ENCODE measurements around the gene IL17RC. TPM values are rescaled to one million over a fixed set of nuclear protein-coding genes. Genes with fewer than 3 reads are reported as not detected.

Gene IL17RC
- total and polyA plus RNA-seq, 2 of the 4 experiments (the other 2 are of a cell fraction) = 20.8 to 28.3 TPM

DNA sequence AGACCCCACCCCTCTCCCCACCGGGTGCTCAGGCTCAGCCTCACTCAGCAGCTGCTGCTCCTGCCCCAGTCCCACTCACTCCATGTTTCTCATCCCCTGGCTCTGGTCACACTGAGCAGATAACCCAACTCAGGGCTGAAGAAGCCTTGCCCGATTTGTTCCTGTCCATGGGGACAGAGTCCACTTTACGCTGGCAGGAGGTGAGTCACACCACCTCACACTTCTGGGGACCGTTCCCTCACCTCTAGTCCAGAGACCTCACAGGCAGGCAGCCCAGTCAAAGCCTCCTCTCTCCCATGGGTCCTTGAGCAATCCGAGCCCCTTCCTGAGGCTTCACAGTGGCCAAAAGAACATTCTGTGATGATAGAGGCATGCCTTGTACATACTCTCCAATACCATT is 38.2 kb upstream of the IL17RC start:
- H3K27ac ChIP-seq (ENCODE audit: insufficient read depth, low read length) = no peak overlapping the region
- H3K9ac ChIP-seq (ENCODE audit: low read depth, low read length) = no peak overlapping the region
- BruUV-seq (replicated peaks) = no TSS peak
- no peaks in the 10 kb centered on the region for H3K79me1 ChIP-seq (ENCODE audit: low read depth in 1 of 2, low read length in 2 of 2)
- no peaks in the 10 kb centered on the region for H4K20me1 ChIP-seq (ENCODE audit: insufficient read depth, low read length)
- POLR2A ChIA-PET (ENCODE audit: unreplicated experiment) = no interaction called here
- H2AK9ac ChIP-seq (replicated peaks; ENCODE audit: low read depth, low read length, poor library complexity) = no peak overlapping the region
- H3K36me3 ChIP-seq (ENCODE audit: control insufficient read depth, insufficient read depth, low read length) = no peaks in the 10 kb centered on the region
- TF ChIP-seq MAZ (IDR thresholded peaks at IDR 0.05; ENCODE audit: borderline replicate concordance, low read depth, low read length) = no peak
- no peak for TF ChIP-seq RAD21 (IDR thresholded peaks at IDR 0.05; ENCODE audit: low read length)
- TF ChIP-seq MXI1 (IDR thresholded peaks at IDR 0.05; ENCODE audit: borderline replicate concordance, low read depth, low read length) = no peak
- TF ChIP-seq, protein P1, sequence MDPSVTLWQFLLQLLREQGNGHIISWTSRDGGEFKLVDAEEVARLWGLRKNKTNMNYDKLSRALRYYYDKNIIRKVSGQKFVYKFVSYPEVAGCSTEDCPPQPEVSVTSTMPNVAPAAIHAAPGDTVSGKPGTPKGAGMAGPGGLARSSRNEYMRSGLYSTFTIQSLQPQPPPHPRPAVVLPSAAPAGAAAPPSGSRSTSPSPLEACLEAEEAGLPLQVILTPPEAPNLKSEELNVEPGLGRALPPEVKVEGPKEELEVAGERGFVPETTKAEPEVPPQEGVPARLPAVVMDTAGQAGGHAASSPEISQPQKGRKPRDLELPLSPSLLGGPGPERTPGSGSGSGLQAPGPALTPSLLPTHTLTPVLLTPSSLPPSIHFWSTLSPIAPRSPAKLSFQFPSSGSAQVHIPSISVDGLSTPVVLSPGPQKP (IDR thresholded peaks at IDR 0.05; ENCODE audit: borderline replicate concordance, low read depth, low read length) = no peak
- TF ChIP-seq POLR2A (IDR thresholded peaks at IDR 0.05; ENCODE audit: low read depth, low read length) = no peak
- TF ChIP-seq FOS (IDR thresholded peaks at IDR 0.05; ENCODE audit: low read depth, low read length) = no peak
- no peak for TF ChIP-seq USF2 (IDR thresholded peaks at IDR 0.05; ENCODE audit: low read depth, low read length)
- TF ChIP-seq RCOR1 (IDR thresholded peaks at IDR 0.05; ENCODE audit: insufficient replicate concordance, low read length) = no peak
- TF ChIP-seq RFX5 (IDR thresholded peaks at IDR 0.05; ENCODE audit: low read depth, low read length) = no peak
- TF ChIP-seq MAFK (IDR thresholded peaks at IDR 0.05; ENCODE audit: low read depth, low read length) = no peak
- TF ChIP-seq SMC3 (IDR thresholded peaks at IDR 0.05; ENCODE audit: low read depth, low read length) = no peak
- TF ChIP-seq, protein P2, sequence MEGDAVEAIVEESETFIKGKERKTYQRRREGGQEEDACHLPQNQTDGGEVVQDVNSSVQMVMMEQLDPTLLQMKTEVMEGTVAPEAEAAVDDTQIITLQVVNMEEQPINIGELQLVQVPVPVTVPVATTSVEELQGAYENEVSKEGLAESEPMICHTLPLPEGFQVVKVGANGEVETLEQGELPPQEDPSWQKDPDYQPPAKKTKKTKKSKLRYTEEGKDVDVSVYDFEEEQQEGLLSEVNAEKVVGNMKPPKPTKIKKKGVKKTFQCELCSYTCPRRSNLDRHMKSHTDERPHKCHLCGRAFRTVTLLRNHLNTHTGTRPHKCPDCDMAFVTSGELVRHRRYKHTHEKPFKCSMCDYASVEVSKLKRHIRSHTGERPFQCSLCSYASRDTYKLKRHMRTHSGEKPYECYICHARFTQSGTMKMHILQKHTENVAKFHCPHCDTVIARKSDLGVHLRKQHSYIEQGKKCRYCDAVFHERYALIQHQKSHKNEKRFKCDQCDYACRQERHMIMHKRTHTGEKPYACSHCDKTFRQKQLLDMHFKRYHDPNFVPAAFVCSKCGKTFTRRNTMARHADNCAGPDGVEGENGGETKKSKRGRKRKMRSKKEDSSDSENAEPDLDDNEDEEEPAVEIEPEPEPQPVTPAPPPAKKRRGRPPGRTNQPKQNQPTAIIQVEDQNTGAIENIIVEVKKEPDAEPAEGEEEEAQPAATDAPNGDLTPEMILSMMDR (conservative IDR thresholded peaks at IDR 0.05; ENCODE audit: low read depth, low read length) = no peak
- TF ChIP-seq NFE2L2 (IDR thresholded peaks at IDR 0.05; ENCODE audit: low read depth, low read length) = no peak
- no peak for TF ChIP-seq BHLHE40 (IDR thresholded peaks at IDR 0.05; ENCODE audit: low read depth, low read length)
- no peak for TF ChIP-seq CEBPB (IDR thresholded peaks at IDR 0.05; ENCODE audit: low read depth, low read length)
- ATAC-seq (ENCODE audit: low read depth) = no peak
- H3K23ac ChIP-seq (ENCODE audit: low read depth, low read length) = no peak overlapping the region
- H3K9me1 ChIP-seq (ENCODE audit: insufficient read depth, low read length) = no peaks in the 10 kb centered on the region
- CTCF ChIA-PET = no interaction called here
- no peaks in the 10 kb centered on the region for H3K9me3 ChIP-seq (ENCODE audit: control insufficient read depth, insufficient read depth, low read length)
- no peak overlapping the region for H3K4ac ChIP-seq (ENCODE audit: low read depth, low read length)
- no peak overlapping the region for H2BK15ac ChIP-seq (ENCODE audit: low read depth, low read length)
- dilution Hi-C loops (cut with HindIII; ENCODE audit: low sequenced_read_pairs, unreplicated experiment) (no loop called here), in situ Hi-C loops (cut with MboI; ENCODE audit: low sequenced_read_pairs) (no loop called here), intact Hi-C loops (cut with micrococcal nuclease) (no loop called here)
- no peak overlapping the region for H2AFZ ChIP-seq (replicated peaks; ENCODE audit: low read length, poor library complexity)
- no peak overlapping the region for H3K4me2 ChIP-seq (ENCODE audit: low read depth, low read length)
- peaks cover 4% of the 10 kb centered on the region; the same call in 1 of the 2 replicates for H3K27me3 ChIP-seq (ENCODE audit: control insufficient read depth, insufficient read depth, low read length)
- no peak overlapping the region for H4K91ac ChIP-seq (ENCODE audit: insufficient read depth, low read depth, low read length)
- 88% methylated on average over 2 of the region's 5 CpGs; no CpG with 5 or more reads in 1 of the 2 experiments for WGBS, 2 experiments (ENCODE audit: extremely low coverage in 2 of 2, insufficient read length in 1 of 2)
- no peak overlapping the region for H2AK5ac ChIP-seq (ENCODE audit: low read depth, low read length)
- peaks cover 3% of the 10 kb centered on the region; the same call in 1 of the 2 replicates for H3K4me1 ChIP-seq (ENCODE audit: control insufficient read depth, insufficient read depth, low read length)
- no peak overlapping the region for H3K56ac ChIP-seq (ENCODE audit: extremely low read depth, insufficient read depth, low read length)
- no peak overlapping the region for H2BK5ac ChIP-seq (ENCODE audit: low read depth, low read length, poor library complexity, severe bottlenecking)
- no peak overlapping the region for H2BK120ac ChIP-seq (ENCODE audit: low read depth, low read length)
- H4K5ac ChIP-seq (ENCODE audit: low read depth, low read length) = no peak overlapping the region
- 0 out of 2 replicates have a peak overlapping the region, but pooled peaks have one; percentile 32 for H2BK20ac ChIP-seq (ENCODE audit: low read depth, low read length)
- no peak overlapping the region for H3K4me3 ChIP-seq (ENCODE audit: insufficient read depth, low read depth, low read length)
- no peak for DNase-seq
- no peak overlapping the region for H4K8ac ChIP-seq (ENCODE audit: low read depth in 2 of 2, low read length in 2 of 2)
- no peak overlapping the region for H3K14ac ChIP-seq (replicated peaks; ENCODE audit: low read depth, low read length)
- no peak overlapping the region for H3K18ac ChIP-seq (ENCODE audit: low read depth, low read length)
